Measurements from ENCODE around the gene ATE1.
"Not testable (repeated sequence)": the region's sequence is repeated elsewhere in the genome, so short reads cannot be mapped to it uniquely, and the experiment has no call there.

Gene ATE1

GRCh38 chr10:121774404-121774803, 153.4 kb downstream of the ATE1 start:
- no peak for DNase-seq

- no peak for DNase-seq
These were observed 154.9 kb downstream of the ATE1 start for GRCh38 chr10:121772884-121773283.

GRCh38 chr10:121772406-121772805, 155.4 kb downstream of the ATE1 start:
- no peak for DNase-seq

- DNase-seq: no peak
These were observed 155.9 kb downstream of the ATE1 start for GRCh38 chr10:121771966-121772365.

- DNase-seq: no peak
These were observed 161.4 kb downstream of the ATE1 start for GRCh38 chr10:121766426-121766825.

GRCh38 chr10:121765204-121765603, 162.6 kb downstream of the ATE1 start:
- no peak for DNase-seq

GRCh38 chr10:121764233-121764942, 163.4 kb downstream of the ATE1 start:
- no peak for DNase-seq

- DNase-seq: not testable (repeated sequence)
These were observed 170.6 kb downstream of the ATE1 start for GRCh38 chr10:121757241-121757640.

GRCh38 chr10:121755496-121755895, 172.3 kb downstream of the ATE1 start:
- DNase-seq: not testable (repeated sequence)

GRCh38 chr10:121754666-121755065, 173.2 kb downstream of the ATE1 start:
- DNase-seq: no peak

- DNase-seq: no peak
These were observed 173.9 kb downstream of the ATE1 start for GRCh38 chr10:121753726-121754476.

- no peak for DNase-seq
These were observed 176.6 kb downstream of the ATE1 start for GRCh38 chr10:121751191-121751760.

GRCh38 chr10:121747163-121747775, 180.6 kb downstream of the ATE1 start:
- DNase-seq: no peak

- DNase-seq: no peak
These were observed 186.5 kb downstream of the ATE1 start for GRCh38 chr10:121741248-121741792.

- no peak for DNase-seq
These were observed 187.8 kb downstream of the ATE1 start for GRCh38 chr10:121740069-121740468.

GRCh38 chr10:121739114-121739513, 188.7 kb downstream of the ATE1 start:
- no peak for DNase-seq

GRCh38 chr10:121736315-121737130, 191.3 kb downstream of the ATE1 start:
- DNase-seq: no peak

- DNase-seq: no peak
These were observed 192.6 kb downstream of the ATE1 start for GRCh38 chr10:121735263-121735662.

GRCh38 chr10:121734589-121735045, 193.2 kb downstream of the ATE1 start:
- no peak for DNase-seq

- DNase-seq: no peak
These were observed 195.0 kb downstream of the ATE1 start for GRCh38 chr10:121732656-121733445.

- no peak for DNase-seq
These were observed 195.7 kb downstream of the ATE1 start for GRCh38 chr10:121732172-121732571.
